ENCODE results near the gene EFCAB8.

GRCh38 chr20:32957459-32957858 is 98.7 kb downstream of the EFCAB8 start:
- no peak for TF ChIP-seq POLR2AphosphoS5 (IDR thresholded peaks at IDR 0.05; ENCODE audit: low read depth, low read length)
- no peak for TF ChIP-seq POLR2A (IDR thresholded peaks at IDR 0.05; ENCODE audit: low read depth, low read length)
- no peak for TF ChIP-seq TAF1 (IDR thresholded peaks at IDR 0.05; ENCODE audit: low read depth, low read length)

All from GM12891 (cell line).